Measurements from ENCODE around the gene ORM1.

GRCh38 chr9:114279693-114280092 is 43.2 kb upstream of the ORM1 start:
- TF ChIP-seq SP2 (IDR thresholded peaks at IDR 0.05; ENCODE audit: low read length) (no peak), BCL11A (IDR thresholded peaks at IDR 0.05; ENCODE audit: low read depth in 2 of 2, low read length in 2 of 2) (no peak), EZH2 (IDR thresholded peaks at IDR 0.05; ENCODE audit: low read depth, low read length, severe bottlenecking) (no peak), RNF2 (IDR thresholded peaks at IDR 0.05; ENCODE audit: borderline replicate concordance, low read depth, low read length, missing control alignments, poor library complexity, severe bottlenecking) (no peak), MAX (IDR thresholded peaks at IDR 0.05) (no peak), ASH2L (IDR thresholded peaks at IDR 0.05; ENCODE audit: low read length) (no peak), CBX8 (IDR thresholded peaks at IDR 0.05; ENCODE audit: borderline replicate concordance, low read depth, low read length) (no peak), TBP (IDR thresholded peaks at IDR 0.05; ENCODE audit: low read depth, low read length) (no peak)
- TF ChIP-seq, protein P1, sequence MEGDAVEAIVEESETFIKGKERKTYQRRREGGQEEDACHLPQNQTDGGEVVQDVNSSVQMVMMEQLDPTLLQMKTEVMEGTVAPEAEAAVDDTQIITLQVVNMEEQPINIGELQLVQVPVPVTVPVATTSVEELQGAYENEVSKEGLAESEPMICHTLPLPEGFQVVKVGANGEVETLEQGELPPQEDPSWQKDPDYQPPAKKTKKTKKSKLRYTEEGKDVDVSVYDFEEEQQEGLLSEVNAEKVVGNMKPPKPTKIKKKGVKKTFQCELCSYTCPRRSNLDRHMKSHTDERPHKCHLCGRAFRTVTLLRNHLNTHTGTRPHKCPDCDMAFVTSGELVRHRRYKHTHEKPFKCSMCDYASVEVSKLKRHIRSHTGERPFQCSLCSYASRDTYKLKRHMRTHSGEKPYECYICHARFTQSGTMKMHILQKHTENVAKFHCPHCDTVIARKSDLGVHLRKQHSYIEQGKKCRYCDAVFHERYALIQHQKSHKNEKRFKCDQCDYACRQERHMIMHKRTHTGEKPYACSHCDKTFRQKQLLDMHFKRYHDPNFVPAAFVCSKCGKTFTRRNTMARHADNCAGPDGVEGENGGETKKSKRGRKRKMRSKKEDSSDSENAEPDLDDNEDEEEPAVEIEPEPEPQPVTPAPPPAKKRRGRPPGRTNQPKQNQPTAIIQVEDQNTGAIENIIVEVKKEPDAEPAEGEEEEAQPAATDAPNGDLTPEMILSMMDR (IDR thresholded peaks at IDR 0.05; ENCODE audit: control extremely low read depth in 1 of 3, insufficient read depth in 1 of 3, low read depth in 1 of 3, low read length in 3 of 3), result no peak

Data from H1 (cell line).